ENCODE measurements around the gene ROCK2. TPM values are rescaled to one million over a fixed set of nuclear protein-coding genes. Genes with fewer than 3 reads are reported as not detected.
A peak's percentile ranks its signal among the peaks of the same experiment; 100 is the strongest.

The ROCK2 gene
- total and polyA plus RNA-seq, 2 donors (not counting 1 experiment from before 2014, with no cell fraction given) = 32.0 to 58.1 TPM

DNA sequence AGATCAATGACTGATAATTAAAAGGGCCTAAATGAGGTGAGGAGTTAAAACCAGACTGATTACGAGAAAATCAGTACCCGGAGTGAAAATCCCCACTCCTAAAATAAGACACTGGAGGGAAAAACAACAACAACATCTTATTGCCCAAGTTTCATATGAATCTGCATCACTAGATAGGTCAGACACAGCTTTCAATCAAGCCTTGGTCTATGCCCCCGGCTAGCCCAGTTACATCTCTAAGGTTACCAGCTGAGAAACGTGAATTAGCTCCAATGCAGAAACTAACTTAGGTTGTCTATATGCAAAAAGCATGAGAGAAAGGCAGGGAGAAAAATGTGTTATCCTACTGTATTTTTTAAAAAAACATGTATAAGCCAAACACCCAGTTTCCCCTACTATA, 53.7 kb downstream of the ROCK2 start:
- no peak overlapping the region for H3K4me3 ChIP-seq (replicated peaks in 1 of 4; ENCODE audit: control extremely low read depth in 1 of 4, insufficient read depth in 1 of 4, low read depth in 3 of 4, low read length in 4 of 4)
- DNase-seq (ENCODE audit: low read depth in 2 of 2) = no peak
- H4K20me1 ChIP-seq (ENCODE audit: control insufficient read depth, extremely low read depth, insufficient read depth, low read length) = no peaks in the 10 kb centered on the region
- H3K27ac ChIP-seq (ENCODE audit: insufficient read depth, low read length) = no peak overlapping the region
- no peak overlapping the region for H2AFZ ChIP-seq (ENCODE audit: low read length)
- no peaks in the 10 kb centered on the region for H3K4me1 ChIP-seq (ENCODE audit: control insufficient read depth, extremely low read depth, insufficient read depth, low read length)
- H3K36me3 ChIP-seq (ENCODE audit: control insufficient read depth, insufficient read depth, low read length) = no peaks in the 10 kb centered on the region
- no peaks in the 10 kb centered on the region for H3K27me3 ChIP-seq (ENCODE audit: control insufficient read depth, insufficient read depth, low read length)
- H3K4me2 ChIP-seq (ENCODE audit: extremely low read depth, insufficient read depth, low read length) = no peak overlapping the region
- H3K9me3 ChIP-seq (ENCODE audit: control insufficient read depth, insufficient read depth, low read depth, low read length) = no peaks in the 10 kb centered on the region
- TF ChIP-seq EZH2 (IDR thresholded peaks at IDR 0.05; ENCODE audit: low read length, missing control alignments) (no peak), CTCF (conservative IDR thresholded peaks at IDR 0.05 in 1 of 2, IDR thresholded peaks at IDR 0.05 in 1 of 2; ENCODE audit: low read depth in 1 of 2, low read length in 2 of 2) (no peak)
- H3K79me2 ChIP-seq (ENCODE audit: control insufficient read depth, insufficient read depth, low read length) = peaks cover 72% of the 10 kb centered on the region
- H3K9ac ChIP-seq (ENCODE audit: insufficient read depth, low read length) = no peak overlapping the region

GRCh38 chr2:11290211-11290610, 54.2 kb downstream of the ROCK2 start:
- no peak for TF ChIP-seq CTCF (conservative IDR thresholded peaks at IDR 0.05 in 1 of 2, IDR thresholded peaks at IDR 0.05 in 1 of 2; ENCODE audit: low read depth in 1 of 2, low read length in 2 of 2)
- no peak for TF ChIP-seq EZH2 (IDR thresholded peaks at IDR 0.05; ENCODE audit: low read length, missing control alignments)
- no peaks in the 10 kb centered on the region for H3K9me3 ChIP-seq (ENCODE audit: control insufficient read depth, insufficient read depth, low read depth, low read length)
- H3K4me3 ChIP-seq (replicated peaks in 1 of 4; ENCODE audit: control extremely low read depth in 1 of 4, insufficient read depth in 1 of 4, low read depth in 3 of 4, low read length in 4 of 4) = no peak overlapping the region
- H2AFZ ChIP-seq (ENCODE audit: low read length) = no peak overlapping the region
- H3K9ac ChIP-seq (ENCODE audit: insufficient read depth, low read length) = no peak overlapping the region
- H4K20me1 ChIP-seq (ENCODE audit: control insufficient read depth, extremely low read depth, insufficient read depth, low read length) = no peaks in the 10 kb centered on the region
- H3K27ac ChIP-seq (ENCODE audit: insufficient read depth, low read length) = no peak overlapping the region
- H3K79me2 ChIP-seq (ENCODE audit: control insufficient read depth, insufficient read depth, low read length) = peaks cover 70% of the 10 kb centered on the region
- no peak overlapping the region for H3K4me2 ChIP-seq (ENCODE audit: extremely low read depth, insufficient read depth, low read length)
- no peaks in the 10 kb centered on the region for H3K4me1 ChIP-seq (ENCODE audit: control insufficient read depth, extremely low read depth, insufficient read depth, low read length)
- peak in 1 of 2 donors; percentile 23 for DNase-seq (ENCODE audit: low read depth in 2 of 2)
- H3K27me3 ChIP-seq (ENCODE audit: control insufficient read depth, insufficient read depth, low read length) = no peaks in the 10 kb centered on the region
- H3K36me3 ChIP-seq (ENCODE audit: control insufficient read depth, insufficient read depth, low read length) = no peaks in the 10 kb centered on the region

GRCh38 chr2:11288431-11288830, 56.0 kb downstream of the ROCK2 start:
- TF ChIP-seq EZH2 (IDR thresholded peaks at IDR 0.05; ENCODE audit: low read length, missing control alignments) = no peak
- no peak for TF ChIP-seq CTCF (conservative IDR thresholded peaks at IDR 0.05 in 1 of 2, IDR thresholded peaks at IDR 0.05 in 1 of 2; ENCODE audit: low read depth in 1 of 2, low read length in 2 of 2)
- H3K27ac ChIP-seq (ENCODE audit: insufficient read depth, low read length) = no peak overlapping the region
- H4K20me1 ChIP-seq (ENCODE audit: control insufficient read depth, extremely low read depth, insufficient read depth, low read length) = no peaks in the 10 kb centered on the region
- DNase-seq (ENCODE audit: low read depth in 2 of 2) = no peak
- no peak overlapping the region for H3K4me2 ChIP-seq (ENCODE audit: extremely low read depth, insufficient read depth, low read length)
- no peak overlapping the region for H3K9ac ChIP-seq (ENCODE audit: insufficient read depth, low read length)
- peaks cover 56% of the 10 kb centered on the region for H3K79me2 ChIP-seq (ENCODE audit: control insufficient read depth, insufficient read depth, low read length)
- H3K36me3 ChIP-seq (ENCODE audit: control insufficient read depth, insufficient read depth, low read length) = peaks cover 2% of the 10 kb centered on the region
- H3K4me1 ChIP-seq (ENCODE audit: control insufficient read depth, extremely low read depth, insufficient read depth, low read length) = no peaks in the 10 kb centered on the region
- no peaks in the 10 kb centered on the region for H3K27me3 ChIP-seq (ENCODE audit: control insufficient read depth, insufficient read depth, low read length)
- no peak overlapping the region for H2AFZ ChIP-seq (ENCODE audit: low read length)
- no peaks in the 10 kb centered on the region for H3K9me3 ChIP-seq (ENCODE audit: control insufficient read depth, insufficient read depth, low read depth, low read length)
- H3K4me3 ChIP-seq (replicated peaks in 1 of 4; ENCODE audit: control extremely low read depth in 1 of 4, insufficient read depth in 1 of 4, low read depth in 3 of 4, low read length in 4 of 4) = no peak overlapping the region
